OCI-LY7 (cell line): ENCODE data around the gene ROR2.

Experiments used
- EZH2phosphoT487 ChIP-seq: fragments of 200-600 bp; sonication (generic); IDR thresholded peaks from 2 replicates; pipeline ENCODE4 v1.6.1; 2018; ENCODE audit warnings: low read depth, borderline replicate concordance, mild to moderate bottlenecking, mixed run types, antibody characterized with exemption, low read length, moderate library complexity, mixed read lengths
- TF ChIP-seq, protein P1 (sequence below): fragments of 200-600 bp; sonication (generic); conservative IDR thresholded peaks from 2 replicates; pipeline ENCODE4 v1.5.1; 2014; ENCODE audit warnings: mild to moderate bottlenecking, antibody characterized with exemption, low read length, moderate library complexity, mixed read lengths

DNA sequence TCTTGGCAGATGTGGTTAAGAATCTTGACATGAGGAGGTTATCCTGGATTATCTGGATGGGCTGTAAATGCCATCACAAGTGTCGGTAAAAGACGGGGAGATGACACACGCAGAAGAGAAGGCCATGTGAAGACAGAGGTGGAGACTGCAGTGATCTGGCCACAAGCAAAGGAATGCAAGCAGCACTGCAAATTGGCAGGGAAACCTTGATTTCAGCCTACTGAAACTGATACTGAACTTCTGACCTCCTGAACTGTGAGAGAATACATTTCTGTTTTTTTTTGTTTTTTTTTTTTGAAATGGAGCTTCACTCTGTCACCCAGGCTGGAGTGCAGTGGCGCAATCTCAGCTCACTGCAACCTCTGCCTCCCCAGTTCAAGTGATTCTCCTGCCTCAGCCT lies 433.9 kb downstream of the ROR2 start:
- TF ChIP-seq, protein P1, sequence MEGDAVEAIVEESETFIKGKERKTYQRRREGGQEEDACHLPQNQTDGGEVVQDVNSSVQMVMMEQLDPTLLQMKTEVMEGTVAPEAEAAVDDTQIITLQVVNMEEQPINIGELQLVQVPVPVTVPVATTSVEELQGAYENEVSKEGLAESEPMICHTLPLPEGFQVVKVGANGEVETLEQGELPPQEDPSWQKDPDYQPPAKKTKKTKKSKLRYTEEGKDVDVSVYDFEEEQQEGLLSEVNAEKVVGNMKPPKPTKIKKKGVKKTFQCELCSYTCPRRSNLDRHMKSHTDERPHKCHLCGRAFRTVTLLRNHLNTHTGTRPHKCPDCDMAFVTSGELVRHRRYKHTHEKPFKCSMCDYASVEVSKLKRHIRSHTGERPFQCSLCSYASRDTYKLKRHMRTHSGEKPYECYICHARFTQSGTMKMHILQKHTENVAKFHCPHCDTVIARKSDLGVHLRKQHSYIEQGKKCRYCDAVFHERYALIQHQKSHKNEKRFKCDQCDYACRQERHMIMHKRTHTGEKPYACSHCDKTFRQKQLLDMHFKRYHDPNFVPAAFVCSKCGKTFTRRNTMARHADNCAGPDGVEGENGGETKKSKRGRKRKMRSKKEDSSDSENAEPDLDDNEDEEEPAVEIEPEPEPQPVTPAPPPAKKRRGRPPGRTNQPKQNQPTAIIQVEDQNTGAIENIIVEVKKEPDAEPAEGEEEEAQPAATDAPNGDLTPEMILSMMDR, result no peak
- TF ChIP-seq EZH2phosphoT487, result no peak
